Sigmoid colon (tissue), 7 donors: ENCODE results near the gene ECI1. TPM values are rescaled to one million over a fixed set of nuclear protein-coding genes. Genes with fewer than 3 reads are reported as not detected.

ENCODE experiments used
- DNase-seq: peaks from one replicate; pipeline ENCODE4 v3.0.0-alpha.2; 2019
- H3K27ac ChIP-seq, 4 donors: fragments of 200-600 bp; sonication (generic); one replicate each; pipeline ENCODE4 v1.5.1; 2016 to 2019; ENCODE audit warnings: mild to moderate bottlenecking in 1 of 4
- H3K27me3 ChIP-seq, 3 donors: fragments of 200-600 bp; sonication (generic); one replicate each; pipeline ENCODE4 v1.5.1; 2019; ENCODE audit warnings: mild to moderate bottlenecking in 1 of 3
- H3K36me3 ChIP-seq, 4 donors: fragments of 200-600 bp; sonication (generic); one replicate each; pipeline ENCODE4 v1.5.1; 2016 to 2019
- H3K4me1 ChIP-seq, 4 donors: fragments of 200-600 bp; sonication (generic); one replicate each; pipeline ENCODE4 v1.5.1; 2017 to 2019
- H3K4me3 ChIP-seq, 4 donors: fragments of 200-600 bp; sonication (generic); one replicate each; pipeline ENCODE4 v1.5.1; 2017 to 2019; ENCODE audit warnings: mild to moderate bottlenecking in 2 of 4, moderate library complexity in 1 of 4
- H3K9me3 ChIP-seq, 4 donors: fragments of 200-600 bp in 3 of 4; sonication (generic) in 3 of 4; one replicate each; pipeline versions ENCODE4 v1.5.1 to v1.6.1; 2013 to 2019
- CTCF ChIP-seq, 4 experiments: fragments of 450-650 bp in 3 of 4; fragments of 200-600 bp in 1 of 4; IDR thresholded peaks; one replicate each; pipeline ENCODE4 v1.5.1; 2016 to 2019; ENCODE audit warnings: antibody characterized with exemption in 4 of 4, mild to moderate bottlenecking in 3 of 4, moderate library complexity in 2 of 4
- EP300 ChIP-seq, 4 donors: sonication (generic); formaldehyde crosslinking; IDR thresholded peaks; one replicate each; pipeline ENCODE4 v1.6.1; 2017; ENCODE audit warnings: antibody characterized with exemption in 4 of 4
- POLR2A ChIP-seq, 2 donors: fragments of 450-650 bp; IDR thresholded peaks; one replicate each; pipeline ENCODE4 v1.6.1; 2016; ENCODE audit warnings: antibody characterized with exemption in 2 of 2, mild to moderate bottlenecking in 2 of 2, moderate library complexity in 2 of 2
- POLR2AphosphoS5 ChIP-seq, 4 donors: sonication (generic); formaldehyde crosslinking; IDR thresholded peaks; one replicate each; pipeline ENCODE4 v1.6.1; 2017; ENCODE audit warnings: antibody characterized with exemption in 4 of 4
- WGBS, 2 donors: extraction: QIAGEN DNeasy Blood & Tissue Kit; methylation state at CpG; one replicate each; pipeline ENCODE4 v1.1.7; 2013; 5-methylcytosine and 5-hydroxymethylcytosine counted together
- intact Hi-C: fragments of 100-400 bp; cut with DNase I; formaldehyde crosslinking; loops from one replicate; pipeline ENCODE4 v1.15.1; 2023
- polyA plus RNA-seq, 3 donors: library from polyadenylated mRNA; stranded (reverse); fragments of 200-250 nt; gene quantifications; one replicate each; pipeline ENCODE4 v1.2.3, GENCODE V29; 2013
- total RNA-seq, 4 donors: library from RNA; depleted of rRNA; stranded (reverse); fragments of >200 nt; gene quantifications; one replicate each; pipeline ENCODE4 v1.1.0, GENCODE V29; 2016
- donor health status: healthy with polysubstance abuse.
- donor health status: Bipolar disorder and iron deficiency.
- donor health status: healthy.

Gene ECI1
- total and polyA plus RNA-seq, 7 donors = 50.2 to 136 (median 84.8) TPM

- Histone ChIP-seq H3K27me3 (no peaks in the 10 kb centered on the region), H3K4me1 (no peaks in the 10 kb centered on the region), H3K9me3 (no peaks in the 10 kb centered on the region), H3K4me3 (no peak overlapping the region), H3K36me3 (peaks cover 0 to 27% (median 5%) of the 10 kb centered on the region in 4 donors), H3K27ac (no peak overlapping the region)
- 79 to 89% methylated on average over 25 of the region's 25 CpGs for WGBS, 2 donors
- intact Hi-C loops = loop anchor here (10.0 kb wide), 1 partner anchor 227 kb away; no protein-coding TSS in a partner anchor
- TF ChIP-seq POLR2A (IDR thresholded peaks at IDR 0.05) (no peak), CTCF (IDR thresholded peaks at IDR 0.05) (no peak), POLR2AphosphoS5 (IDR thresholded peaks at IDR 0.05) (no peak), EP300 (IDR thresholded peaks at IDR 0.05) (no peak)
- no peak for DNase-seq
These were observed 26.3 kb upstream of the ECI1 start for GRCh38 chr16:2277466-2278271.

GRCh38 chr16:2276368-2277195, 25.2 kb upstream of the ECI1 start:
- peaks cover 0 to 24% (median 5%) of the 10 kb centered on the region in 4 donors for H3K36me3 ChIP-seq

GRCh38 chr16:2275476-2276367, 24.3 kb upstream of the ECI1 start:
- TF ChIP-seq EP300 (IDR thresholded peaks at IDR 0.05) = no peak
- no peak for TF ChIP-seq POLR2AphosphoS5 (IDR thresholded peaks at IDR 0.05)
- TF ChIP-seq POLR2A (IDR thresholded peaks at IDR 0.05) = no peak
- no peak for TF ChIP-seq CTCF (IDR thresholded peaks at IDR 0.05)
- H3K9me3 ChIP-seq = no peaks in the 10 kb centered on the region
- no peak overlapping the region for H3K27ac ChIP-seq
- intact Hi-C loops = loop anchor here (10.0 kb wide), 1 partner anchor 229 kb away; no protein-coding TSS in a partner anchor
- DNase-seq = no peak
- 76 to 82% methylated on average over 30 of the region's 30 CpGs for WGBS, 2 donors
- H3K27me3 ChIP-seq = no peaks in the 10 kb centered on the region
- peaks cover 0 to 19% (median 5%) of the 10 kb centered on the region in 4 donors for H3K36me3 ChIP-seq
- no peak overlapping the region for H3K4me3 ChIP-seq
- H3K4me1 ChIP-seq = peaks cover 0 to 12% (median 0%) of the 10 kb centered on the region in 4 donors

More at GRCh38 chr16:2276368-2277195, 25.2 kb upstream of the ECI1 start:
- DNase-seq = no peak
- H3K4me1 ChIP-seq = peaks cover 0 to 4% (median 0%) of the 10 kb centered on the region in 4 donors
- no peaks in the 10 kb centered on the region for H3K9me3 ChIP-seq
- 72 to 78% methylated on average over 26 of the region's 26 CpGs for WGBS, 2 donors
- H3K27me3 ChIP-seq = no peaks in the 10 kb centered on the region
- intact Hi-C loops = loop anchor here (10.0 kb wide), 1 partner anchor 228 kb away; no protein-coding TSS in a partner anchor
- no peak overlapping the region for H3K27ac ChIP-seq
- H3K4me3 ChIP-seq = no peak overlapping the region
- TF ChIP-seq POLR2A (IDR thresholded peaks at IDR 0.05) (no peak), EP300 (IDR thresholded peaks at IDR 0.05) (no peak), POLR2AphosphoS5 (IDR thresholded peaks at IDR 0.05) (no peak), CTCF (IDR thresholded peaks at IDR 0.05) (no peak)

- H3K9me3 ChIP-seq = no peaks in the 10 kb centered on the region
- DNase-seq = no peak
- no peaks in the 10 kb centered on the region for H3K27me3 ChIP-seq
- WGBS, 2 donors = 77 to 92% methylated on average over 10 of the region's 10 CpGs
- H3K36me3 ChIP-seq = peaks cover 0 to 12% (median 2%) of the 10 kb centered on the region in 4 donors
- intact Hi-C loops = loop anchor here (10.0 kb wide), 1 partner anchor 231 kb away; no protein-coding TSS in a partner anchor
- H3K4me3 ChIP-seq = no peak overlapping the region
- H3K4me1 ChIP-seq = peaks cover 0 to 27% (median 13%) of the 10 kb centered on the region in 4 donors
- H3K27ac ChIP-seq = no peak overlapping the region
- TF ChIP-seq CTCF (IDR thresholded peaks at IDR 0.05) (no peak), EP300 (IDR thresholded peaks at IDR 0.05) (no peak)
These were observed 22.5 kb upstream of the ECI1 start for GRCh38 chr16:2273931-2274330.
